ENCODE results near the gene RAB41.
"Not testable (repeated sequence)": the region's sequence is repeated elsewhere in the genome, so short reads cannot be mapped to it uniquely, and the experiment has no call there.

Gene RAB41

GRCh38 chrX:70292788-70293187 is 10.8 kb downstream of the RAB41 start:
- DNase-seq, result no peak

GRCh38 chrX:70293621-70294020 is 11.6 kb downstream of the RAB41 start:
- no peak for DNase-seq

- no peak for DNase-seq
Observed at GRCh38 chrX:70301716-70302115, 19.7 kb downstream of the RAB41 start.

GRCh38 chrX:70313503-70313902 is 31.5 kb downstream of the RAB41 start:
- DNase-seq, result no peak

GRCh38 chrX:70322784-70323183 is 40.8 kb downstream of the RAB41 start:
- no peak for DNase-seq

GRCh38 chrX:70323628-70324027 is 41.7 kb downstream of the RAB41 start:
- not testable (repeated sequence) for DNase-seq

GRCh38 chrX:70324326-70324725 is 42.4 kb downstream of the RAB41 start:
- no peak for DNase-seq

- no peak for DNase-seq
Observed at GRCh38 chrX:70331161-70331560, 49.2 kb downstream of the RAB41 start.

GRCh38 chrX:70332600-70332999 is 50.6 kb downstream of the RAB41 start:
- DNase-seq, result no peak
